Psoas muscle (tissue), 8 donors: Measurements from ENCODE around the gene ZEB1. TPM values are rescaled to one million over a fixed set of nuclear protein-coding genes. Genes with fewer than 3 reads are reported as not detected.

Experiments used
- ATAC-seq, 4 donors: fragments of 200-7000 bp; cut with Tn5 transposase; one replicate each; pipeline ENCODE4 v1.9.1; 2020; ENCODE audit warnings: moderate library complexity in 3 of 4, mild to moderate bottlenecking in 2 of 4
- DNase-seq, 2 donors: peaks; one replicate each; pipeline ENCODE4 v3.0.0-alpha.2; 2020
- H3K27ac ChIP-seq: fragments of 200-600 bp; one replicate; pipeline ENCODE4 v1.8.0; 2022
- H3K27me3 ChIP-seq, 3 donors: fragments of 200-600 bp in 1 of 3; one replicate each; pipeline versions ENCODE4 v1.6.1 to v1.8.0; 2013 to 2022; ENCODE audit warnings: low read length in 2 of 3, mild to moderate bottlenecking in 2 of 3, moderate library complexity in 1 of 3; ENCODE audit not compliant: insufficient read depth in 3 of 3
- H3K36me3 ChIP-seq, 2 donors: fragments of 200-600 bp in 1 of 2; one replicate each; pipeline versions ENCODE4 v1.6.1 to v1.8.0; 2013 to 2022; ENCODE audit warnings: low read depth in 1 of 2, mild to moderate bottlenecking in 1 of 2, moderate library complexity in 1 of 2; ENCODE audit not compliant: insufficient read depth in 1 of 2
- H3K4me1 ChIP-seq: fragments of 200-600 bp; one replicate; pipeline ENCODE4 v1.8.0; 2022
- H3K4me3 ChIP-seq: fragments of 200-600 bp; one replicate; pipeline ENCODE4 v1.8.0; 2022; ENCODE audit warnings: mild to moderate bottlenecking
- H3K9me3 ChIP-seq: fragments of 200-600 bp; one replicate; pipeline ENCODE4 v1.8.0; 2022
- CTCF ChIP-seq: fragments of 200-600 bp; IDR thresholded peaks from one replicate; pipeline ENCODE4 v1.8.0; 2022; ENCODE audit warnings: antibody characterized with exemption
- WGBS, 3 donors: extraction: QIAGEN DNeasy Blood & Tissue Kit; methylation state at CpG; one replicate each; pipeline versions ENCODE4 v1.1.6 to v1.1.7; 2013; 5-methylcytosine and 5-hydroxymethylcytosine counted together
- intact Hi-C, 2 donors: fragments of 100-400 bp; cut with DNase I; formaldehyde crosslinking; loops; one replicate each; pipeline versions ENCODE4 v1.11.0 to v1.14.2; 2022
- polyA plus RNA-seq, 3 donors: library from polyadenylated mRNA; stranded (reverse); fragments of 200-250 nt; gene quantifications; one replicate each; pipeline ENCODE4 v1.2.3, GENCODE V29; 2013
- total RNA-seq, 4 donors: library from RNA; stranded (reverse); fragmentation: NEBNext Ultra II Directional in 2 of 4; extraction: Animal tissue kit (Norgen Biotek cat#: 25700) in 2 of 4; gene quantifications; one replicate each; pipeline versions ENCODE4 v1.2.1 to v1.2.4, GENCODE V29; 2021 to 2023
- donor health status: healthy with polysubstance abuse.
- donor health status: DM: no; HTN: no; CAD: no; lungs with moderate emphysema.
- donor health status: Bipolar disorder and iron deficiency.
- donor health status: healthy.
- donor health status: DM: yes; HTN: yes; CAD: no.
- donor health status: DM: no; HTN: no; CAD: no.
- donor health status: DM: no; HTN: no; CAD: no.
- donor health status: DM: yes; HTN: yes; CAD: no.

ZEB1 gene
- total and polyA plus RNA-seq, 7 donors, result 18.7 to 99.8 (median 92.0) TPM

- Histone ChIP-seq H3K27ac (no peak overlapping the region), H3K9me3 (no peaks in the 10 kb centered on the region), H3K27me3 (no peaks in the 10 kb centered on the region), H3K4me1 (peaks cover 8% of the 10 kb centered on the region), H3K4me3 (no peak overlapping the region), H3K36me3 (no peaks in the 10 kb centered on the region)
- intact Hi-C loops, result no loop called here
- ATAC-seq (no peak), DNase-seq (no peak)
- 79 to 93% (median 85%) methylated on average over 3 of the region's 3 CpGs for WGBS, 3 donors
- no peak for TF ChIP-seq CTCF
These were observed 259.3 kb downstream of the ZEB1 start for GRCh38 chr10:31578181-31578852.

GRCh38 chr10:31578951-31579350 lies 259.9 kb downstream of the ZEB1 start:
- Histone ChIP-seq H3K9me3 (no peaks in the 10 kb centered on the region), H3K27ac (no peak overlapping the region), H3K4me3 (no peak overlapping the region), H3K27me3 (no peaks in the 10 kb centered on the region), H3K36me3 (no peaks in the 10 kb centered on the region), H3K4me1 (peaks cover 10% of the 10 kb centered on the region)
- DNase-seq (no peak), ATAC-seq (no peak)
- TF ChIP-seq CTCF, result no peak
- WGBS, 3 donors, result 90 to 96% (median 96%) methylated on average over 4 of the region's 4 CpGs
- intact Hi-C loops, result no loop called here
